ENCODE results near the gene RHOT2.
"Not testable (repeated sequence)": the region's sequence is repeated elsewhere in the genome, so short reads cannot be mapped to it uniquely, and the experiment has no call there.

The RHOT2 gene

DNA sequence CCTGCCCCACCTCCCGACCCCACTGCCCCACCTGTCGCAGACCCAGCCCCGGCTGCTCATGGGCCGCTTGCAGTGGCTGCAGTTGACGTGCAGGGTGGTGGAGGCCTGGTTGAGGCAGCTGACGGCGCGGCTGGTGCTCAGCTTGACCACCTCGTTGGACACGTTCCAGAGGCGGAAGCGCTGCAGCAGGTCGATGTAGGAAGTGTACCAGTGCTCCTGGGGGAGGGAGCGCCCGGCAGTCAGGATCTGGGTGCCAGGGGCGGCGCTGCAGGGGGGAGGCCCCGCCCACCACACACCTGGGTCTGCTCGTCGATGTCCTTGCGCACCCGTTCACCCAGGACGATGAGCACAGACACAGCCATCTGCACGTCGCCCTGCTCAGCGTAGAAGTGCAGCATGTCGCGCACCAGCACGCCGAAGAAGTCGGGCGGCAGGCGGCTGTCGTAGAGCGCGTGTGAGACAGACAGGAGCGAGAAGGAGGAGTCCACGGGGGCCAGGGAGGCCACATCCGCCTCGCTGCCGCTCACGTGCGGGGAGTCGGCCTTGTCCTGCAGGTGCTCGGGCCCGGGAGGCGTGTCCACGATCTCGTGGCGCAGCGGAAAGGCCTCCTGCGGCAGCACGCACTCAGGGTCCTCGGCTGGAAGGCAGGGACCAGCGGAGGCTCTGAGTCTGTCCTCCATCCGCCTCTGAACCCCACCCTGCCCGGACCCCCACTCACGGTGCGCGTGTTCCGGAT lies 17.2 kb downstream of the RHOT2 start:
- Mint-ChIP-seq H3K36me3 (ENCODE audit: low read depth) (no peaks in the 10 kb centered on the region), H3K4me3 (peak overlapping the region in 1 of 3 experiments; percentile 23), H3K9me3 (no peaks in the 10 kb centered on the region), H3K4me1 (peaks cover 6% of the 10 kb centered on the region), H3K27ac (no peak overlapping the region), H3K27me3 (ENCODE audit: low read depth) (peaks cover 1% of the 10 kb centered on the region)
- TF ChIP-seq, protein P1, sequence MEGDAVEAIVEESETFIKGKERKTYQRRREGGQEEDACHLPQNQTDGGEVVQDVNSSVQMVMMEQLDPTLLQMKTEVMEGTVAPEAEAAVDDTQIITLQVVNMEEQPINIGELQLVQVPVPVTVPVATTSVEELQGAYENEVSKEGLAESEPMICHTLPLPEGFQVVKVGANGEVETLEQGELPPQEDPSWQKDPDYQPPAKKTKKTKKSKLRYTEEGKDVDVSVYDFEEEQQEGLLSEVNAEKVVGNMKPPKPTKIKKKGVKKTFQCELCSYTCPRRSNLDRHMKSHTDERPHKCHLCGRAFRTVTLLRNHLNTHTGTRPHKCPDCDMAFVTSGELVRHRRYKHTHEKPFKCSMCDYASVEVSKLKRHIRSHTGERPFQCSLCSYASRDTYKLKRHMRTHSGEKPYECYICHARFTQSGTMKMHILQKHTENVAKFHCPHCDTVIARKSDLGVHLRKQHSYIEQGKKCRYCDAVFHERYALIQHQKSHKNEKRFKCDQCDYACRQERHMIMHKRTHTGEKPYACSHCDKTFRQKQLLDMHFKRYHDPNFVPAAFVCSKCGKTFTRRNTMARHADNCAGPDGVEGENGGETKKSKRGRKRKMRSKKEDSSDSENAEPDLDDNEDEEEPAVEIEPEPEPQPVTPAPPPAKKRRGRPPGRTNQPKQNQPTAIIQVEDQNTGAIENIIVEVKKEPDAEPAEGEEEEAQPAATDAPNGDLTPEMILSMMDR (IDR thresholded peaks at IDR 0.05; ENCODE audit: unreplicated experiment in 3 of 3), result no peak

DNA sequence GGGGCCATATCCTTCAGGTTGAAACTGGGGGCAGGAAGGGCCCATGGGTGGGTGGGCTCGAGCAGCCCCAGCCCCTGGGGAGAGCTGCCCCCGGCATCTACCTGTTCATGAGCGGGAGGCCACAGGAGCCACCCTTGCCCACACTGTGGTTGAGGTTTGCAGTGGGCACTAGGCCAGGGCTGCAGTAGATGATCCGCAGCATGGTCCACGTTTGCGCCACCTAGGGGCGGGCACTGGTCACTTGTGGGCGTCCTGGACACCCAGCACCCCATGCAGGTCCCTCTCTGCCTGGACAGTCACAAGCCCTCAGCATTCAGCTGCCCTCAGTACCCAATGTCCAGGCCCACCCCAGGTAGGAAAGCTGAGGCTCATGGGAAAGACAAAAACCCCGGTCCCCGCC lies 18.0 kb downstream of the RHOT2 start:
- TF ChIP-seq, protein P1 (IDR thresholded peaks at IDR 0.05; ENCODE audit: unreplicated experiment in 3 of 3), result peak; percentile 17 to 41 (median 28)
- H3K9me3 Mint-ChIP-seq, result no peaks in the 10 kb centered on the region
- peaks cover 10% of the 10 kb centered on the region for H3K27me3 Mint-ChIP-seq (ENCODE audit: low read depth)
- peak overlapping the region; percentile 59 to 75 (median 66) for H3K4me3 Mint-ChIP-seq
- H3K27ac Mint-ChIP-seq, result peak overlapping the region in 1 of 3 experiments; percentile 20
- H3K4me1 Mint-ChIP-seq, result peaks cover 9% of the 10 kb centered on the region
- H3K36me3 Mint-ChIP-seq (ENCODE audit: low read depth), result no peaks in the 10 kb centered on the region

GRCh38 chr16:686459-687260 lies 18.7 kb downstream of the RHOT2 start:
- H3K36me3 Mint-ChIP-seq (ENCODE audit: low read depth), result no peaks in the 10 kb centered on the region
- TF ChIP-seq, protein P1 (IDR thresholded peaks at IDR 0.05; ENCODE audit: unreplicated experiment in 3 of 3), result no peak
- no peaks in the 10 kb centered on the region for H3K9me3 Mint-ChIP-seq
- peaks cover 17% of the 10 kb centered on the region for H3K27me3 Mint-ChIP-seq (ENCODE audit: low read depth)
- peaks cover 9% of the 10 kb centered on the region for H3K4me1 Mint-ChIP-seq
- no peak overlapping the region for H3K27ac Mint-ChIP-seq
- H3K4me3 Mint-ChIP-seq, result peak overlapping the region; percentile 13 to 75 (median 66)

DNA sequence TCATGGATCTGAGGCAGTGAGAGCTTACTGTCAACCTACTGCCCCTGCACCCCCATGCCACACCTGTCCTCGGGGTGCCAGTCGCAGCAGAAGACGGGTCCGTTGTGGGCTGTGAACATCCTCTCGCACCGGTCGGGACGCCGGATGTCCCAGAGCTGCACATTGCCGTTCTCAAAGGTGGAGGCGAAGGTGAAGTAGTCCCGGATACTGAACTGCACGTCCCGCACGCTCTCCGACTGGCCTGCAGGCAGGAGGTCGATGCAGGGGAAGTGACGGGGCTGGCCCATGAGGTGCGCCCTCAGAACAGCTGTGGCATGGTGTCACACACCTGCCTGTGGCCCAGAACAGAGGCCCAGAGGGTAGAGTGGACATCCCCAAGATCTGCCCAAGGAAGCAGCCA lies 19.6 kb downstream of the RHOT2 start:
- peak overlapping the region; percentile 24 to 48 (median 37) for H3K4me3 Mint-ChIP-seq
- H3K4me1 Mint-ChIP-seq, result peaks cover 12% of the 10 kb centered on the region
- peaks cover 25% of the 10 kb centered on the region for H3K27me3 Mint-ChIP-seq (ENCODE audit: low read depth)
- no peak overlapping the region for H3K27ac Mint-ChIP-seq
- no peaks in the 10 kb centered on the region for H3K36me3 Mint-ChIP-seq (ENCODE audit: low read depth)
- TF ChIP-seq, protein P1 (IDR thresholded peaks at IDR 0.05; ENCODE audit: unreplicated experiment in 3 of 3), result no peak
- H3K9me3 Mint-ChIP-seq, result no peaks in the 10 kb centered on the region

- H3K36me3 Mint-ChIP-seq (ENCODE audit: low read depth), result no peaks in the 10 kb centered on the region
- TF ChIP-seq, protein P1 (IDR thresholded peaks at IDR 0.05; ENCODE audit: unreplicated experiment in 3 of 3), result no peak
- H3K4me1 Mint-ChIP-seq, result peaks cover 10% of the 10 kb centered on the region
- peaks cover 40% of the 10 kb centered on the region for H3K27me3 Mint-ChIP-seq (ENCODE audit: low read depth)
- H3K27ac Mint-ChIP-seq, result no peak overlapping the region
- peak overlapping the region; percentile 94 to 97 (median 94) for H3K4me3 Mint-ChIP-seq
- no peaks in the 10 kb centered on the region for H3K9me3 Mint-ChIP-seq
Measured at GRCh38 chr16:689175-689897, 21.4 kb downstream of the RHOT2 start.

GRCh38 chr16:691242-691641 lies 23.3 kb downstream of the RHOT2 start:
- peak overlapping the region in 2 of 3 experiments; percentile 13 to 16 for H3K27ac Mint-ChIP-seq
- peaks cover 54% of the 10 kb centered on the region for H3K27me3 Mint-ChIP-seq (ENCODE audit: low read depth)
- H3K9me3 Mint-ChIP-seq, result not testable (repeated sequence)

More at GRCh38 chr16:691242-691641, 23.3 kb downstream of the RHOT2 start:
- H3K36me3 Mint-ChIP-seq (ENCODE audit: low read depth), result not testable (repeated sequence)
- Mint-ChIP-seq H3K4me3 (peak overlapping the region; percentile 94 to 97 (median 94)), H3K4me1 (peaks cover 10% of the 10 kb centered on the region)

All from nephron (organoid).